Stomach (tissue), 4 donors: ENCODE data around the gene SMPDL3A.

Experiments
- POLR2A ChIP-seq, 4 donors: fragments of 450-650 bp; IDR thresholded peaks; one replicate each; pipeline ENCODE4 v1.6.1; 2016; ENCODE audit warnings: antibody characterized with exemption in 4 of 4, control low read depth in 2 of 4, mild to moderate bottlenecking in 1 of 4, moderate library complexity in 1 of 4
- POLR2AphosphoS5 ChIP-seq, 3 donors: sonication (generic); formaldehyde crosslinking; IDR thresholded peaks; one replicate each; pipeline ENCODE4 v1.6.1; 2016; ENCODE audit warnings: antibody characterized with exemption in 3 of 3
- TF ChIP-seq, protein P1 (sequence below), 7 experiments: fragments of 450-650 bp in 4 of 7; fragments of 200-600 bp in 3 of 7; sonication (generic) in 3 of 7; IDR thresholded peaks; one replicate each; pipeline ENCODE4 v1.5.1; 2016 to 2019; ENCODE audit warnings: antibody characterized with exemption in 7 of 7, control low read depth in 2 of 7, mild to moderate bottlenecking in 1 of 7

DNA sequence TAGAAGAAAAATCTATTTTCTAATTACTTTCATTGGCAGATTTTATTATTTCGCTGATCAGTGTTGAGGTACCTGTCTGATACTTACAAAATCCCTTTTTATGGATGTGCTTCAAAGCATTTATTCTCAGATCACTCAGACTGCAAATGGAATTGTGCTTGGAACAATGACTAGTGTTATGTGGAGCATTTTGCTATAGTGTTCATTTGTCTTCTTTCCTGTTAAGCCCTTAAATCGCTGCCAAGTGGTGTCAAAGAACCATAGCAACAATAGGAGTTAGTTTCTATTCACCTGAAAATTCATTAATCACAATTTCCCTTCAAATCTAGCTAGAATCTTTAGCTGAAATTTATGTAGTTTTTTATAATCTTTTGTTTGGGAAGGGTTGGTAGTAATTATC is 29.8 kb downstream of the SMPDL3A start:
- TF ChIP-seq, protein P1, sequence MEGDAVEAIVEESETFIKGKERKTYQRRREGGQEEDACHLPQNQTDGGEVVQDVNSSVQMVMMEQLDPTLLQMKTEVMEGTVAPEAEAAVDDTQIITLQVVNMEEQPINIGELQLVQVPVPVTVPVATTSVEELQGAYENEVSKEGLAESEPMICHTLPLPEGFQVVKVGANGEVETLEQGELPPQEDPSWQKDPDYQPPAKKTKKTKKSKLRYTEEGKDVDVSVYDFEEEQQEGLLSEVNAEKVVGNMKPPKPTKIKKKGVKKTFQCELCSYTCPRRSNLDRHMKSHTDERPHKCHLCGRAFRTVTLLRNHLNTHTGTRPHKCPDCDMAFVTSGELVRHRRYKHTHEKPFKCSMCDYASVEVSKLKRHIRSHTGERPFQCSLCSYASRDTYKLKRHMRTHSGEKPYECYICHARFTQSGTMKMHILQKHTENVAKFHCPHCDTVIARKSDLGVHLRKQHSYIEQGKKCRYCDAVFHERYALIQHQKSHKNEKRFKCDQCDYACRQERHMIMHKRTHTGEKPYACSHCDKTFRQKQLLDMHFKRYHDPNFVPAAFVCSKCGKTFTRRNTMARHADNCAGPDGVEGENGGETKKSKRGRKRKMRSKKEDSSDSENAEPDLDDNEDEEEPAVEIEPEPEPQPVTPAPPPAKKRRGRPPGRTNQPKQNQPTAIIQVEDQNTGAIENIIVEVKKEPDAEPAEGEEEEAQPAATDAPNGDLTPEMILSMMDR (IDR thresholded peaks at IDR 0.05) = no peak
- TF ChIP-seq POLR2A (IDR thresholded peaks at IDR 0.05) = no peak
- TF ChIP-seq POLR2AphosphoS5 (IDR thresholded peaks at IDR 0.05) = no peak
